ENCODE measurements around the gene MMRN2. TPM values are rescaled to one million over a fixed set of nuclear protein-coding genes. Genes with fewer than 3 reads are reported as not detected.
"Not testable (repeated sequence)": the region's sequence is repeated elsewhere in the genome, so short reads cannot be mapped to it uniquely, and the experiment has no call there.

Gene MMRN2
- total and polyA plus RNA-seq, 4 donors, result 1.7 to 12.1 (median 8.6) TPM

DNA sequence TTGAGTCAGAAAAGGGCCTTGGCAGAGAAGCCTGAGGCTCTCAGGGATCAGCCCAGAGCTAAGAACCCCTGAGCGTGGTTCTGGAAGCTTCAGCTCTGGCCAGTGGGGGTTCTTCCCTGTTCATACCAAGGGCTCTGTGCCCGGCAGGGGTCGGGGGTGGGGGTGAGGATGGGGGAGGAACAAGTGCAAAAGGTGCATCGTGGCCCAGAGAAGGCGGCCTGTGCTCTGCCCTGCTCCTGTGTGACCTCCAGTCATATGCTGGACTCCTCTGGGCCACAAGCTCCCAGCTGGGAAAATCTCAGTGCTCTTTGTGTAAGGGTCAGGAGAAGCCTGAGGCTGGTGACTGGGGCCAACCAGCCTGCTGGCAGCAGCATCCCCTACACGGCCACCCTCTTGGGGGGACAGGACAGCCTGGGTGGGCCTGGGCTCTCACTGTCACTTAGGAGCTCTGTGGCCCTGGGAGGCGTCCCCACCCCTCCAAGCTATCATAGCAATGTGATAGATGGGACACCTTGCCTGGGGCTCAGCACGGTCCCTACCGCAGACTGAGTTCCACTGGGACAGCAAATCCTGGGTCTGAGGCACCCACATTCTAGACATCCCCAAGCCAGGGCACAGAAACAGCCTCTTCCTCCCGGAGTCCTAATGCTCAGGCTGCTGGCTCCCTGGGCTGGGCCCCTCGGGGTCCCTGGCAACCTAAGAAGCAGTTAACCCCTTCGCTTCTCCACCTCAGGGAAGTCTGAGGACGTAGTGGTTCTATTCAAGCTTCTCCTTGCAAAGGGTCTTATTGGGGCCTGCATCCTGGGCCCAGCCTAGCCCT lies 2.5 kb downstream of the MMRN2 start (continued):
- TF ChIP-seq, protein P1, sequence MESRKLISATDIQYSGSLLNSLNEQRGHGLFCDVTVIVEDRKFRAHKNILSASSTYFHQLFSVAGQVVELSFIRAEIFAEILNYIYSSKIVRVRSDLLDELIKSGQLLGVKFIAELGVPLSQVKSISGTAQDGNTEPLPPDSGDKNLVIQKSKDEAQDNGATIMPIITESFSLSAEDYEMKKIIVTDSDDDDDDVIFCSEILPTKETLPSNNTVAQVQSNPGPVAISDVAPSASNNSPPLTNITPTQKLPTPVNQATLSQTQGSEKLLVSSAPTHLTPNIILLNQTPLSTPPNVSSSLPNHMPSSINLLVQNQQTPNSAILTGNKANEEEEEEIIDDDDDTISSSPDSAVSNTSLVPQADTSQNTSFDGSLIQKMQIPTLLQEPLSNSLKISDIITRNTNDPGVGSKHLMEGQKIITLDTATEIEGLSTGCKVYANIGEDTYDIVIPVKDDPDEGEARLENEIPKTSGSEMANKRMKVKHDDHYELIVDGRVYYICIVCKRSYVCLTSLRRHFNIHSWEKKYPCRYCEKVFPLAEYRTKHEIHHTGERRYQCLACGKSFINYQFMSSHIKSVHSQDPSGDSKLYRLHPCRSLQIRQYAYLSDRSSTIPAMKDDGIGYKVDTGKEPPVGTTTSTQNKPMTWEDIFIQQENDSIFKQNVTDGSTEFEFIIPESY (IDR thresholded peaks at IDR 0.05), result no peak
- no peak for TF ChIP-seq RAD21 (IDR thresholded peaks at IDR 0.05)
- no peak for TF ChIP-seq NR2F2 (IDR thresholded peaks at IDR 0.05)
- no peak for TF ChIP-seq GABPA (IDR thresholded peaks at IDR 0.05 in 1 of 2, conservative IDR thresholded peaks at IDR 0.05 in 1 of 2)
- no peak for TF ChIP-seq TAF1 (conservative IDR thresholded peaks at IDR 0.05)

- H3K9ac ChIP-seq (ENCODE audit: low read depth in 1 of 2, low read length in 2 of 2), result no peak overlapping the region
- peaks cover 2 to 27% (median 15%) of the 10 kb centered on the region in 4 donors for H3K4me1 ChIP-seq (ENCODE audit: control insufficient read depth in 4 of 4, insufficient read depth in 4 of 4, low read length in 3 of 4)
- H3K4me3 ChIP-seq (ENCODE audit: low read depth in 1 of 3, low read length in 3 of 3), result no peak overlapping the region
- H3K27me3 ChIP-seq (ENCODE audit: control insufficient read depth in 4 of 4, insufficient read depth in 4 of 4, low read length in 3 of 4), result no peaks in the 10 kb centered on the region
- no peaks in the 10 kb centered on the region for H3K36me3 ChIP-seq (ENCODE audit: control insufficient read depth in 4 of 4, insufficient read depth in 3 of 4, low read depth in 1 of 4, low read length in 3 of 4)
- DNase-seq (ENCODE audit: low spot score), result no peak
- H3K27ac ChIP-seq (ENCODE audit: low read depth in 1 of 2, low read length in 2 of 2), result peak overlapping the region in 1 of 2 donors; percentile 34
- 69% methylated on average over 15 of the region's 15 CpGs for WGBS
- H3K9me3 ChIP-seq (ENCODE audit: control insufficient read depth in 4 of 4, low read length in 3 of 4), result no peaks in the 10 kb centered on the region
- TF ChIP-seq HNF4A (conservative IDR thresholded peaks at IDR 0.05) (peak in 1 of 2 donors; percentile 25), SP1 (IDR thresholded peaks at IDR 0.05) (peak; percentile 13), JUND (IDR thresholded peaks at IDR 0.05) (no peak), HNF4G (IDR thresholded peaks at IDR 0.05) (no peak), NR2F2 (IDR thresholded peaks at IDR 0.05) (peak; percentile 72)
Observed at GRCh38 chr10:86953747-86954680, 3.4 kb downstream of the MMRN2 start.

DNA sequence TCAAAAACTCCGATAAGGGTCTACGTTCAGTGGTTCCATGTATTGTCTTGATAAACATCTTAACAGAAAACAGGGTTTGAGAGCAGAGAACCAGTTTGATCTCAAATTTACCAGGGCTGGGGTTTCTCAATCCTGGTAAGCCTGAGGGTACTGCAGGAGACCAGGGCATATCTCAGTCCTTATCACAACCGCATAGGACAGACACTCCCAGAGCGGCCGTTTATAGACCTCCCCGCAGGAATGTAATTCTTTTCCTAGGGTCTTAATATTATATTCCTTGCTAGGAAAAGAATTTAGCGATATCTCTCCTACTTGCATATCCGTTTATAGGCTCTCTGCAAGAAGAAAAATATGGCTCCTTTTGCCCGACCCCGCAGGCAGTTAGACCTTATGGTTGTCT lies 4.7 kb downstream of the MMRN2 start:
- H3K4me1 ChIP-seq (ENCODE audit: control insufficient read depth in 4 of 4, insufficient read depth in 4 of 4, low read length in 3 of 4), result peaks cover 2 to 15% (median 10%) of the 10 kb centered on the region in 4 donors
- not testable (repeated sequence) for H3K9ac ChIP-seq (ENCODE audit: low read depth in 1 of 2, low read length in 2 of 2); H3K4me3 ChIP-seq (ENCODE audit: low read depth in 1 of 3, low read length in 3 of 3); H3K36me3 ChIP-seq (ENCODE audit: control insufficient read depth in 4 of 4, insufficient read depth in 3 of 4, low read depth in 1 of 4, low read length in 3 of 4); H3K9me3 ChIP-seq (ENCODE audit: control insufficient read depth in 4 of 4, low read length in 3 of 4); H3K27ac ChIP-seq (ENCODE audit: low read depth in 1 of 2, low read length in 2 of 2); DNase-seq (ENCODE audit: low spot score); H3K27me3 ChIP-seq (ENCODE audit: control insufficient read depth in 4 of 4, insufficient read depth in 4 of 4, low read length in 3 of 4)
- 96% methylated on average over 10 of the region's 10 CpGs for WGBS

- Histone ChIP-seq H3K27ac (ENCODE audit: low read depth in 1 of 2, low read length in 2 of 2) (no peak overlapping the region), H3K9ac (ENCODE audit: low read depth in 1 of 2, low read length in 2 of 2) (no peak overlapping the region), H3K4me3 (ENCODE audit: low read depth in 1 of 3, low read length in 3 of 3) (no peak overlapping the region), H3K36me3 (ENCODE audit: control insufficient read depth in 4 of 4, insufficient read depth in 3 of 4, low read depth in 1 of 4, low read length in 3 of 4) (no peaks in the 10 kb centered on the region), H3K9me3 (ENCODE audit: control insufficient read depth in 4 of 4, low read length in 3 of 4) (no peaks in the 10 kb centered on the region), H3K27me3 (ENCODE audit: control insufficient read depth in 4 of 4, insufficient read depth in 4 of 4, low read length in 3 of 4) (no peaks in the 10 kb centered on the region), H3K4me1 (ENCODE audit: control insufficient read depth in 4 of 4, insufficient read depth in 4 of 4, low read length in 3 of 4) (peaks cover 2 to 15% (median 10%) of the 10 kb centered on the region in 4 donors)
- no peak for DNase-seq (ENCODE audit: low spot score)
- WGBS, result 93% methylated on average over 7 of the region's 7 CpGs
- TF ChIP-seq JUND (IDR thresholded peaks at IDR 0.05), result no peak
Observed at GRCh38 chr10:86952106-86952505, 5.3 kb downstream of the MMRN2 start.

Data from liver (tissue), 9 donors.